ENCODE measurements around the gene ANO9. TPM values are rescaled to one million over a fixed set of nuclear protein-coding genes. Genes with fewer than 3 reads are reported as not detected.

Gene ANO9
- total and polyA plus RNA-seq, 2 experiments from 2014 or later = 9.0 to 10.2 TPM

DNA sequence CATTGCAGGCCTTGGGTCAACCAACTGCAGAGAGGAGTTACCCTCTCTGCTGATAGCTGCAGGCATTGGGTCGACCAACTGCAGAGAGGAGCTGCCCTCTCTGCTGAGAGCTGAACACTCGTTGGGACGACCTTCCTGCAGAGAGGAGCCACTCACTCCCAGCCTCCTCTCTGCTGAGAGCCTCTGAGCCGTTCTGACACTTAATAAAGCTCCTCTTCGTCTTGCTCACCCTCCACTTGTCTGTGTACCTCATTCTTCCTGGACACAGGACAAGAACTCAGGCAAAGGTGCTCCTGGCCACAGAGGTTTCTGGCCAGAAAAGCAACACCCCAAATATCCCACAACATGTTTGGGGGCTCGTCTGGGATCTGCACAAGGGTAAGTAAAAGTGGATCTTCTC, 55.3 kb downstream of the ANO9 start (continued):
- TF ChIP-seq, protein P1, sequence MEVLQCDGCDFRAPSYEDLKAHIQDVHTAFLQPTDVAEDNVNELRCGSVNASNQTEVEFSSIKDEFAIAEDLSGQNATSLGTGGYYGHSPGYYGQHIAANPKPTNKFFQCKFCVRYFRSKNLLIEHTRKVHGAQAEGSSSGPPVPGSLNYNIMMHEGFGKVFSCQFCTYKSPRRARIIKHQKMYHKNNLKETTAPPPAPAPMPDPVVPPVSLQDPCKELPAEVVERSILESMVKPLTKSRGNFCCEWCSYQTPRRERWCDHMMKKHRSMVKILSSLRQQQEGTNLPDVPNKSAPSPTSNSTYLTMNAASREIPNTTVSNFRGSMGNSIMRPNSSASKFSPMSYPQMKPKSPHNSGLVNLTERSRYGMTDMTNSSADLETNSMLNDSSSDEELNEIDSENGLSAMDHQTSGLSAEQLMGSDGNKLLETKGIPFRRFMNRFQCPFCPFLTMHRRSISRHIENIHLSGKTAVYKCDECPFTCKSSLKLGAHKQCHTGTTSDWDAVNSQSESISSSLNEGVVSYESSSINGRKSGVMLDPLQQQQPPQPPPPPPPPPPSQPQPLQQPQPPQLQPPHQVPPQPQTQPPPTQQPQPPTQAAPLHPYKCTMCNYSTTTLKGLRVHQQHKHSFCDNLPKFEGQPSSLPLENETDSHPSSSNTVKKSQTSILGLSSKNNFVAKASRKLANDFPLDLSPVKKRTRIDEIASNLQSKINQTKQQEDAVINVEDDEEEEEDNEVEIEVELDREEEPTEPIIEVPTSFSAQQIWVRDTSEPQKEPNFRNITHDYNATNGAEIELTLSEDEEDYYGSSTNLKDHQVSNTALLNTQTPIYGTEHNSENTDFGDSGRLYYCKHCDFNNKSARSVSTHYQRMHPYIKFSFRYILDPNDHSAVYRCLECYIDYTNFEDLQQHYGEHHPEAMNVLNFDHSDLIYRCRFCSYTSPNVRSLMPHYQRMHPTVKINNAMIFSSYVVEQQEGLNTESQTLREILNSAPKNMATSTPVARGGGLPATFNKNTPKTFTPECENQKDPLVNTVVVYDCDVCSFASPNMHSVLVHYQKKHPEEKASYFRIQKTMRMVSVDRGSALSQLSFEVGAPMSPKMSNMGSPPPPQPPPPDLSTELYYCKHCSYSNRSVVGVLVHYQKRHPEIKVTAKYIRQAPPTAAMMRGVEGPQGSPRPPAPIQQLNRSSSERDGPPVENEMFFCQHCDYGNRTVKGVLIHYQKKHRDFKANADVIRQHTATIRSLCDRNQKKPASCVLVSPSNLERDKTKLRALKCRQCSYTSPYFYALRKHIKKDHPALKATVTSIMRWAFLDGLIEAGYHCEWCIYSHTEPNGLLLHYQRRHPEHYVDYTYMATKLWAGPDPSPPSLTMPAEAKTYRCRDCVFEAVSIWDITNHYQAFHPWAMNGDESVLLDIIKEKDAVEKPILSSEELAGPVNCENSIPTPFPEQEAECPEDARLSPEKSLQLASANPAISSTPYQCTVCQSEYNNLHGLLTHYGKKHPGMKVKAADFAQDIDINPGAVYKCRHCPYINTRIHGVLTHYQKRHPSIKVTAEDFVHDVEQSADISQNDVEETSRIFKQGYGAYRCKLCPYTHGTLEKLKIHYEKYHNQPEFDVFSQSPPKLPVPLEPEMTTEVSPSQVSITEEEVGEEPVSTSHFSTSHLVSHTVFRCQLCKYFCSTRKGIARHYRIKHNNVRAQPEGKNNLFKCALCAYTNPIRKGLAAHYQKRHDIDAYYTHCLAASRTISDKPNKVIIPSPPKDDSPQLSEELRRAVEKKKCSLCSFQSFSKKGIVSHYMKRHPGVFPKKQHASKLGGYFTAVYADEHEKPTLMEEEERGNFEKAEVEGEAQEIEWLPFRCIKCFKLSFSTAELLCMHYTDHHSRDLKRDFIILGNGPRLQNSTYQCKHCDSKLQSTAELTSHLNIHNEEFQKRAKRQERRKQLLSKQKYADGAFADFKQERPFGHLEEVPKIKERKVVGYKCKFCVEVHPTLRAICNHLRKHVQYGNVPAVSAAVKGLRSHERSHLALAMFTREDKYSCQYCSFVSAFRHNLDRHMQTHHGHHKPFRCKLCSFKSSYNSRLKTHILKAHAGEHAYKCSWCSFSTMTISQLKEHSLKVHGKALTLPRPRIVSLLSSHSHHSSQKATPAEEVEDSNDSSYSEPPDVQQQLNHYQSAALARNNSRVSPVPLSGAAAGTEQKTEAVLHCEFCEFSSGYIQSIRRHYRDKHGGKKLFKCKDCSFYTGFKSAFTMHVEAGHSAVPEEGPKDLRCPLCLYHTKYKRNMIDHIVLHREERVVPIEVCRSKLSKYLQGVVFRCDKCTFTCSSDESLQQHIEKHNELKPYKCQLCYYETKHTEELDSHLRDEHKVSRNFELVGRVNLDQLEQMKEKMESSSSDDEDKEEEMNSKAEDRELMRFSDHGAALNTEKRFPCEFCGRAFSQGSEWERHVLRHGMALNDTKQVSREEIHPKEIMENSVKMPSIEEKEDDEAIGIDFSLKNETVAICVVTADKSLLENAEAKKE (CRISPR knock-in tag; IDR thresholded peaks at IDR 0.05) = no peak
- TF ChIP-seq, protein P2, sequence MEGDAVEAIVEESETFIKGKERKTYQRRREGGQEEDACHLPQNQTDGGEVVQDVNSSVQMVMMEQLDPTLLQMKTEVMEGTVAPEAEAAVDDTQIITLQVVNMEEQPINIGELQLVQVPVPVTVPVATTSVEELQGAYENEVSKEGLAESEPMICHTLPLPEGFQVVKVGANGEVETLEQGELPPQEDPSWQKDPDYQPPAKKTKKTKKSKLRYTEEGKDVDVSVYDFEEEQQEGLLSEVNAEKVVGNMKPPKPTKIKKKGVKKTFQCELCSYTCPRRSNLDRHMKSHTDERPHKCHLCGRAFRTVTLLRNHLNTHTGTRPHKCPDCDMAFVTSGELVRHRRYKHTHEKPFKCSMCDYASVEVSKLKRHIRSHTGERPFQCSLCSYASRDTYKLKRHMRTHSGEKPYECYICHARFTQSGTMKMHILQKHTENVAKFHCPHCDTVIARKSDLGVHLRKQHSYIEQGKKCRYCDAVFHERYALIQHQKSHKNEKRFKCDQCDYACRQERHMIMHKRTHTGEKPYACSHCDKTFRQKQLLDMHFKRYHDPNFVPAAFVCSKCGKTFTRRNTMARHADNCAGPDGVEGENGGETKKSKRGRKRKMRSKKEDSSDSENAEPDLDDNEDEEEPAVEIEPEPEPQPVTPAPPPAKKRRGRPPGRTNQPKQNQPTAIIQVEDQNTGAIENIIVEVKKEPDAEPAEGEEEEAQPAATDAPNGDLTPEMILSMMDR (conservative IDR thresholded peaks at IDR 0.05; ENCODE audit: low read depth in 2 of 2) = no peak
- TF ChIP-seq ZNF331 (CRISPR knock-in tag; IDR thresholded peaks at IDR 0.05; ENCODE audit: low read depth) (no peak), ZNF114 (CRISPR knock-in tag; IDR thresholded peaks at IDR 0.05) (no peak), POLR2AphosphoS5 (IDR thresholded peaks at IDR 0.05; ENCODE audit: low read depth) (no peak), EZH2phosphoT487 (IDR thresholded peaks at IDR 0.05; ENCODE audit: unreplicated experiment) (no peak)

DNA sequence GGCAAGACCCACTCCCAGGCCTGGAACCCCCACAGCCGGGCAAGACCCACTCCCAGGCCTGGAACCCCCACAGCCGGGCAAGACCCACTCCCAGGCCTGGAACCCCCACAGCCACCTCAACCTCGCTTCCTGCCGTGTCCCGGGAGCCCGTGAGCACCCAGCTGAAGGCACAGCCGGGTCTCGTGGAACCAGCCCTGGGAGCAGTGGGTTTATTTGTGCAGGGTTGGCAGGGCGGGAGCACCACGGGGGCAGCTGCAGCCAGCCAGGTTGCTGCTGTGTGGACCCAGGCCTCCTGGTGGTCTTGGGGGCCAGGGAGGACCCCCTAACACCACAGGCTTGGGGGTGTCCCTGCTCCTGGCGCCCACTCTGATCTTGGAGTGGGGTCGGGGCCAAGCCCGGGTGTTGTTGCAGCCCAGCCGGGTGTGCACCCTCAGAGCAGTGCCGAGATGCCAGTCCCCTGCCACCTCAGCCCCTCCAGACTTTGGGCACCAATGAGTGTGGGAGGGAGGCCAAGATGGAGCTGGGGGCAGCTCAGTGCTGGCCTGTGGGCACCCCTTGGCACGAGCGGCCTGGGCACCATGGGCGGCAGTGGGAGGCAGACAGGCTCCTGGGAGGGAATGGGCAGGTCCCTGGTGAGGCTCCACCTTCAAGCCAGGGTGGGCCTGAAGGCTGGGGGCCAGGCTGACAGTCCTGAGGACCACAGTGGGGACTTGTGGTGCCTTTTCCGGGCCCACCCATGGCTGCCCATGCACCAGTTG, 56.0 kb downstream of the ANO9 start:
- Histone ChIP-seq H3K9me2 (ENCODE audit: insufficient read depth) (no peaks in the 10 kb centered on the region), H3K4me3 (no peak overlapping the region), H3K27ac (ENCODE audit: low read depth) (no peak overlapping the region), H3K4me1 (ENCODE audit: insufficient read depth) (no peaks in the 10 kb centered on the region), H3K79me2 (replicated peaks; ENCODE audit: insufficient read depth) (no peaks in the 10 kb centered on the region), H3K36me3 (ENCODE audit: insufficient read depth) (no peaks in the 10 kb centered on the region), H4K20me1 (replicated peaks; ENCODE audit: insufficient read depth) (no peaks in the 10 kb centered on the region), H3K4me2 (no peak overlapping the region), H3F3A (replicated peaks; ENCODE audit: low read depth) (no peaks in the 10 kb centered on the region; the same call in 1 of the 2 replicates), H3K27me3 (ENCODE audit: insufficient read depth) (no peaks in the 10 kb centered on the region), H2AFZ (no peak overlapping the region)
- Mint-ChIP-seq H3K9me3 (peaks cover 26% of the 10 kb centered on the region), H3K4me3 (no peak overlapping the region), H3K36me3 (ENCODE audit: low read depth) (peaks cover 22% of the 10 kb centered on the region), H3K27ac (no peak overlapping the region), H3K4me1 (no peaks in the 10 kb centered on the region), H3K27me3 (ENCODE audit: insufficient read depth, low read depth, poor library complexity) (peaks cover 5% of the 10 kb centered on the region)
- DNase-seq (ENCODE audit: low spot score) (no peak), ATAC-seq (no peak)
- no peak for TF ChIP-seq EZH2 (IDR thresholded peaks at IDR 0.05; ENCODE audit: low read depth, unreplicated experiment)
- TF ChIP-seq POLR2AphosphoS5 (IDR thresholded peaks at IDR 0.05; ENCODE audit: low read depth) = no peak
- TF ChIP-seq, protein P3, sequence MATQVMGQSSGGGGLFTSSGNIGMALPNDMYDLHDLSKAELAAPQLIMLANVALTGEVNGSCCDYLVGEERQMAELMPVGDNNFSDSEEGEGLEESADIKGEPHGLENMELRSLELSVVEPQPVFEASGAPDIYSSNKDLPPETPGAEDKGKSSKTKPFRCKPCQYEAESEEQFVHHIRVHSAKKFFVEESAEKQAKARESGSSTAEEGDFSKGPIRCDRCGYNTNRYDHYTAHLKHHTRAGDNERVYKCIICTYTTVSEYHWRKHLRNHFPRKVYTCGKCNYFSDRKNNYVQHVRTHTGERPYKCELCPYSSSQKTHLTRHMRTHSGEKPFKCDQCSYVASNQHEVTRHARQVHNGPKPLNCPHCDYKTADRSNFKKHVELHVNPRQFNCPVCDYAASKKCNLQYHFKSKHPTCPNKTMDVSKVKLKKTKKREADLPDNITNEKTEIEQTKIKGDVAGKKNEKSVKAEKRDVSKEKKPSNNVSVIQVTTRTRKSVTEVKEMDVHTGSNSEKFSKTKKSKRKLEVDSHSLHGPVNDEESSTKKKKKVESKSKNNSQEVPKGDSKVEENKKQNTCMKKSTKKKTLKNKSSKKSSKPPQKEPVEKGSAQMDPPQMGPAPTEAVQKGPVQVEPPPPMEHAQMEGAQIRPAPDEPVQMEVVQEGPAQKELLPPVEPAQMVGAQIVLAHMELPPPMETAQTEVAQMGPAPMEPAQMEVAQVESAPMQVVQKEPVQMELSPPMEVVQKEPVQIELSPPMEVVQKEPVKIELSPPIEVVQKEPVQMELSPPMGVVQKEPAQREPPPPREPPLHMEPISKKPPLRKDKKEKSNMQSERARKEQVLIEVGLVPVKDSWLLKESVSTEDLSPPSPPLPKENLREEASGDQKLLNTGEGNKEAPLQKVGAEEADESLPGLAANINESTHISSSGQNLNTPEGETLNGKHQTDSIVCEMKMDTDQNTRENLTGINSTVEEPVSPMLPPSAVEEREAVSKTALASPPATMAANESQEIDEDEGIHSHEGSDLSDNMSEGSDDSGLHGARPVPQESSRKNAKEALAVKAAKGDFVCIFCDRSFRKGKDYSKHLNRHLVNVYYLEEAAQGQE (IDR thresholded peaks at IDR 0.05; ENCODE audit: unreplicated experiment) = no peak
- TF ChIP-seq, protein P4, sequence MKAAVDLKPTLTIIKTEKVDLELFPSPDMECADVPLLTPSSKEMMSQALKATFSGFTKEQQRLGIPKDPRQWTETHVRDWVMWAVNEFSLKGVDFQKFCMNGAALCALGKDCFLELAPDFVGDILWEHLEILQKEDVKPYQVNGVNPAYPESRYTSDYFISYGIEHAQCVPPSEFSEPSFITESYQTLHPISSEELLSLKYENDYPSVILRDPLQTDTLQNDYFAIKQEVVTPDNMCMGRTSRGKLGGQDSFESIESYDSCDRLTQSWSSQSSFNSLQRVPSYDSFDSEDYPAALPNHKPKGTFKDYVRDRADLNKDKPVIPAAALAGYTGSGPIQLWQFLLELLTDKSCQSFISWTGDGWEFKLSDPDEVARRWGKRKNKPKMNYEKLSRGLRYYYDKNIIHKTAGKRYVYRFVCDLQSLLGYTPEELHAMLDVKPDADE (IDR thresholded peaks at IDR 0.05) = no peak
- TF ChIP-seq ZNF331 (CRISPR knock-in tag; IDR thresholded peaks at IDR 0.05; ENCODE audit: low read depth) = no peak
- no peak for TF ChIP-seq NANOG (IDR thresholded peaks at IDR 0.05; ENCODE audit: borderline replicate concordance)
